Prostate gland (tissue), 2 donors: ENCODE data around the gene SSC4D. TPM values are rescaled to one million over a fixed set of nuclear protein-coding genes. Genes with fewer than 3 reads are reported as not detected.

ENCODE experiments used
- DNase-seq: peaks from one replicate; pipeline ENCODE4 v3.0.0-alpha.2; 2019; ENCODE audit warnings: low spot score
- H3K27ac ChIP-seq, 2 donors: fragments of 200-600 bp; sonication (generic); 2 replicates each; pipeline ENCODE4 v1.5.1; 2017 to 2019
- H3K27me3 ChIP-seq: fragments of 200-600 bp; sonication (generic); replicated peaks from 2 replicates; pipeline ENCODE4 v1.5.1; 2019; ENCODE audit not compliant: insufficient read depth
- H3K36me3 ChIP-seq, 2 donors: fragments of 200-600 bp; sonication (generic); 1 replicate in 1 of 2; 2 replicates in 1 of 2; pipeline versions ENCODE4 v1.5.1 to v1.8.1; 2017 to 2019
- H3K4me1 ChIP-seq: fragments of 200-600 bp; sonication (generic); replicated peaks from 2 replicates; pipeline ENCODE4 v1.5.1; 2019
- H3K4me3 ChIP-seq, 2 donors: fragments of 200-600 bp; sonication (generic); 2 replicates each; pipeline ENCODE4 v1.5.1; 2017 to 2019
- H3K9me3 ChIP-seq: fragments of 200-600 bp; sonication (generic); 2 replicates; pipeline ENCODE4 v1.5.1; 2017
- CTCF ChIP-seq, 4 experiments: fragments of 200-600 bp in 2 of 4; fragments of 450-650 bp in 2 of 4; sonication (generic) in 2 of 4; IDR thresholded peaks; 1 replicate in 3 of 4; 2 replicates in 1 of 4; pipeline ENCODE4 v1.5.1; 2016 to 2019; ENCODE audit warnings: antibody characterized with exemption in 4 of 4, mild to moderate bottlenecking in 2 of 4, moderate library complexity in 2 of 4
- POLR2A ChIP-seq: fragments of 450-650 bp; IDR thresholded peaks from one replicate; pipeline ENCODE4 v1.6.1; 2016; ENCODE audit warnings: antibody characterized with exemption, mild to moderate bottlenecking
- POLR2AphosphoS5 ChIP-seq: sonication (generic); formaldehyde crosslinking; IDR thresholded peaks from one replicate; pipeline ENCODE4 v1.6.1; 2017; ENCODE audit warnings: antibody characterized with exemption
- WGBS: methylation state at CpG from one replicate; pipeline ENCODE4 v1.1.5; 2018; 5-methylcytosine and 5-hydroxymethylcytosine counted together
- intact Hi-C: fragments of 100-400 bp; cut with DNase I; formaldehyde crosslinking; loops from one replicate; pipeline ENCODE4 v1.14.2; 2022
- total RNA-seq, 2 donors: library from RNA; depleted of rRNA; stranded (reverse); fragments of >200 nt; gene quantifications; one replicate each; pipeline ENCODE4 v1.1.0, GENCODE V29; 2016

Gene SSC4D
- total RNA-seq, 2 donors from 2014 or later = 1.0 TPM; not detected in 1

- H3K36me3 ChIP-seq = no peaks in the 10 kb centered on the region
- no peak for DNase-seq
- TF ChIP-seq POLR2A (no peak), CTCF (IDR thresholded peaks at IDR 0.05) (no peak), POLR2AphosphoS5 (no peak)
- H3K27ac ChIP-seq = no peak overlapping the region
- no peaks in the 10 kb centered on the region for H3K27me3 ChIP-seq
- H3K4me1 ChIP-seq = no peaks in the 10 kb centered on the region
- intact Hi-C loops = no loop called here
- 78% methylated on average over 13 of the region's 13 CpGs for WGBS
- no peaks in the 10 kb centered on the region for H3K9me3 ChIP-seq
- no peak overlapping the region for H3K4me3 ChIP-seq
Measured at GRCh38 chr7:76383089-76383944, 26.2 kb downstream of the SSC4D start.

- intact Hi-C loops = no loop called here
- Histone ChIP-seq H3K4me3 (no peak overlapping the region), H3K36me3 (no peaks in the 10 kb centered on the region), H3K9me3 (no peaks in the 10 kb centered on the region), H3K27ac (no peak overlapping the region), H3K4me1 (no peaks in the 10 kb centered on the region), H3K27me3 (no peaks in the 10 kb centered on the region)
- no peak for TF ChIP-seq POLR2AphosphoS5
- TF ChIP-seq POLR2A = no peak
- TF ChIP-seq CTCF (IDR thresholded peaks at IDR 0.05) = no peak
- 96% methylated on average over 7 of the region's 7 CpGs for WGBS
- no peak for DNase-seq
Measured at GRCh38 chr7:76381814-76382213, 27.7 kb downstream of the SSC4D start.

DNA sequence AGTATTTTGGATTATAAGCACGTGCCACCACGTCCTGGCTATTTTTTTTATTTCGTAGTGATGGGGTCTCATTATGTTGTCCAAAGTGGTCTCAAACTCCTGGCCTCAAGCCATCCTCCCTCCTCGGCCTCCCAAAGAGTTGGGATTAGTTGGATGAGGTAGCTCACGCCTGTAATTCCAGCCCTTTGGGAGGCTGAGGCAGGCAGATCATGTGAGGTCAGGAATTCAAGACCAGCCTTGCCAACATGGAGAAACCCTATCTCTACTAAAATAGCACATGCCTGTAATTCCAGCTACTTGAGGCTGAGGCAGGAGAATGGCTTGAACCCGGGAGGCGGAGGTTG, 28.9 kb downstream of the SSC4D start:
- TF ChIP-seq CTCF (IDR thresholded peaks at IDR 0.05) (no peak), POLR2AphosphoS5 (no peak), POLR2A (no peak)
- intact Hi-C loops = no loop called here
- Histone ChIP-seq H3K27me3 (no peaks in the 10 kb centered on the region), H3K4me3 (peak overlapping the region; percentile 33 to 36), H3K4me1 (no peaks in the 10 kb centered on the region), H3K9me3 (no peaks in the 10 kb centered on the region), H3K27ac (peak overlapping the region; percentile 87 to 94), H3K36me3 (no peaks in the 10 kb centered on the region)
- 66% methylated on average over 7 of the region's 7 CpGs for WGBS
- no peak for DNase-seq

GRCh38 chr7:76377186-76377918, 32.1 kb downstream of the SSC4D start:
- 81% methylated on average over 9 of the region's 9 CpGs for WGBS
- Histone ChIP-seq H3K36me3 (no peaks in the 10 kb centered on the region), H3K27ac (no peak overlapping the region), H3K27me3 (no peaks in the 10 kb centered on the region), H3K4me3 (no peak overlapping the region), H3K9me3 (no peaks in the 10 kb centered on the region), H3K4me1 (no peaks in the 10 kb centered on the region)
- DNase-seq = no peak
- TF ChIP-seq POLR2A (no peak), CTCF (IDR thresholded peaks at IDR 0.05) (no peak), POLR2AphosphoS5 (no peak)
- intact Hi-C loops = no loop called here
